Nephron (organoid): ENCODE data around the gene A2ML1.

Experiments
- H3K27ac Mint-ChIP-seq, 3 experiments: 2 replicates each; pipeline ENCODE4 v1.8.0; 2020; ENCODE audit warnings: mixed read lengths in 3 of 3, mild to moderate bottlenecking in 2 of 3, moderate library complexity in 1 of 3
- H3K27me3 Mint-ChIP-seq: 2 replicates; pipeline ENCODE4 v1.8.0; 2021; ENCODE audit warnings: low read depth, mild to moderate bottlenecking, moderate library complexity, mixed read lengths
- H3K36me3 Mint-ChIP-seq: 2 replicates; pipeline ENCODE4 v1.8.0; 2020; ENCODE audit warnings: low read depth, mixed read lengths
- H3K4me1 Mint-ChIP-seq: 2 replicates; pipeline ENCODE4 v1.8.0; 2020; ENCODE audit warnings: mixed read lengths
- H3K4me3 Mint-ChIP-seq, 3 experiments: 2 replicates each; pipeline ENCODE4 v1.8.0; 2020; ENCODE audit warnings: mild to moderate bottlenecking in 3 of 3, mixed read lengths in 3 of 3, moderate library complexity in 2 of 3
- H3K9me3 Mint-ChIP-seq: 2 replicates; pipeline ENCODE4 v1.8.0; 2020; ENCODE audit warnings: mixed read lengths
- TF ChIP-seq, protein P1 (sequence below), 3 experiments: fragments of 200-600 bp; sonication (generic); IDR thresholded peaks; one replicate each; pipeline ENCODE4 v1.5.0; 2021; ENCODE audit warnings: antibody characterized with exemption in 3 of 3; ENCODE audit not compliant: unreplicated experiment in 3 of 3

Gene A2ML1

DNA sequence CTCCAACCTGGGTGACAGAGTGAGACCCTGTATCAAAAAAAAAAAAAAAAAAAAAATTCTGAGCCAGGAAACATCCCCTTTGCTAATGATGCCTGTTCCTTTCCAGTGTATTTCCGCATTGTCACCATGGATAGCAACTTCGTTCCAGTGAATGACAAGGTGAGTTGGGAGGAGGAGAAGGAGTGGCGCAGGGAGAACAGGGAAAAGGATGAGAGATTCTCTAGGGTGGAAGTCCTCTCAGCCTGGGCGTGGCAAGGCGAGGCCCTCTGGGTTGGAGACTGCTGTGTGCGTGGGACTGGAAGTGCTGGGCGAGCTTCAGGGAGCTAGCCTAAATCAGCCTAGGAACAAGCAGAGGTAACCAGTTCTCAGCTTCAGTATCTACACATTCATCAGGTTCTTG lies 7.2 kb downstream of the A2ML1 start:
- H3K27me3 Mint-ChIP-seq, result peaks cover 3% of the 10 kb centered on the region
- H3K36me3 Mint-ChIP-seq, result no peaks in the 10 kb centered on the region
- H3K9me3 Mint-ChIP-seq, result peaks cover 11% of the 10 kb centered on the region
- TF ChIP-seq, protein P1, sequence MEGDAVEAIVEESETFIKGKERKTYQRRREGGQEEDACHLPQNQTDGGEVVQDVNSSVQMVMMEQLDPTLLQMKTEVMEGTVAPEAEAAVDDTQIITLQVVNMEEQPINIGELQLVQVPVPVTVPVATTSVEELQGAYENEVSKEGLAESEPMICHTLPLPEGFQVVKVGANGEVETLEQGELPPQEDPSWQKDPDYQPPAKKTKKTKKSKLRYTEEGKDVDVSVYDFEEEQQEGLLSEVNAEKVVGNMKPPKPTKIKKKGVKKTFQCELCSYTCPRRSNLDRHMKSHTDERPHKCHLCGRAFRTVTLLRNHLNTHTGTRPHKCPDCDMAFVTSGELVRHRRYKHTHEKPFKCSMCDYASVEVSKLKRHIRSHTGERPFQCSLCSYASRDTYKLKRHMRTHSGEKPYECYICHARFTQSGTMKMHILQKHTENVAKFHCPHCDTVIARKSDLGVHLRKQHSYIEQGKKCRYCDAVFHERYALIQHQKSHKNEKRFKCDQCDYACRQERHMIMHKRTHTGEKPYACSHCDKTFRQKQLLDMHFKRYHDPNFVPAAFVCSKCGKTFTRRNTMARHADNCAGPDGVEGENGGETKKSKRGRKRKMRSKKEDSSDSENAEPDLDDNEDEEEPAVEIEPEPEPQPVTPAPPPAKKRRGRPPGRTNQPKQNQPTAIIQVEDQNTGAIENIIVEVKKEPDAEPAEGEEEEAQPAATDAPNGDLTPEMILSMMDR (IDR thresholded peaks at IDR 0.05; ENCODE audit: unreplicated experiment in 3 of 3), result no peak
- no peak overlapping the region for H3K27ac Mint-ChIP-seq
- no peaks in the 10 kb centered on the region for H3K4me1 Mint-ChIP-seq
- no peak overlapping the region for H3K4me3 Mint-ChIP-seq

- Mint-ChIP-seq H3K27me3 (peaks cover 7% of the 10 kb centered on the region), H3K36me3 (no peaks in the 10 kb centered on the region), H3K27ac (peak overlapping the region in 1 of 3 experiments; percentile 14), H3K4me1 (no peaks in the 10 kb centered on the region), H3K9me3 (peaks cover 7% of the 10 kb centered on the region), H3K4me3 (no peak overlapping the region)
- TF ChIP-seq, protein P1 (IDR thresholded peaks at IDR 0.05; ENCODE audit: unreplicated experiment in 3 of 3), result no peak
Observed at GRCh38 chr12:8831116-8831515, 8.7 kb downstream of the A2ML1 start.

GRCh38 chr12:8832500-8832899 lies 10.1 kb downstream of the A2ML1 start:
- H3K27ac Mint-ChIP-seq, result no peak overlapping the region
- peaks cover under 1% of the 10 kb centered on the region for H3K9me3 Mint-ChIP-seq
- peaks cover 12% of the 10 kb centered on the region for H3K27me3 Mint-ChIP-seq
- TF ChIP-seq, protein P1 (IDR thresholded peaks at IDR 0.05; ENCODE audit: unreplicated experiment in 3 of 3), result no peak
- no peak overlapping the region for H3K4me3 Mint-ChIP-seq
- no peaks in the 10 kb centered on the region for H3K4me1 Mint-ChIP-seq
- H3K36me3 Mint-ChIP-seq, result no peaks in the 10 kb centered on the region

GRCh38 chr12:8834230-8834629 lies 11.8 kb downstream of the A2ML1 start:
- Mint-ChIP-seq H3K27me3 (peaks cover 12% of the 10 kb centered on the region), H3K27ac (no peak overlapping the region), H3K4me1 (no peaks in the 10 kb centered on the region), H3K36me3 (no peaks in the 10 kb centered on the region), H3K9me3 (no peaks in the 10 kb centered on the region), H3K4me3 (no peak overlapping the region)
- TF ChIP-seq, protein P1 (IDR thresholded peaks at IDR 0.05; ENCODE audit: unreplicated experiment in 3 of 3), result no peak

DNA sequence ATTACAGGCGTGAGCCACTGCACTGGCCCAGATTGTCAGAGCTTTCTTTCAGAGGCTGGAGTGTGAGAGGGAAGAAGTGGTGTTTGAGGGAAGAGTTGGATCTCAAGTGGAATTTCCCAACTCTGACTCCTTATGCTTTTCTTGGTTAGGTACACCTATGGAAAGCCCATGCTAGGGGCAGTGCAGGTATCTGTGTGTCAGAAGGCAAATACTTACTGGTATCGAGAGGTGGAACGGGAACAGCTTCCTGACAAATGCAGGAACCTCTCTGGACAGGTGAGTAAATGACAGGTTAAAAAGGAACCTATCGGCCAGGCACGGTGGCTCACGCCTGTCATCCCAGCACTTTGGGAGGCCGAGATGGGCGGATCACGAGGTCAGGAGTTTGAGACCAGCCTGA lies 14.9 kb downstream of the A2ML1 start:
- H3K27me3 Mint-ChIP-seq, result peaks cover 12% of the 10 kb centered on the region
- H3K9me3 Mint-ChIP-seq, result no peaks in the 10 kb centered on the region
- no peak overlapping the region for H3K4me3 Mint-ChIP-seq
- TF ChIP-seq, protein P1 (IDR thresholded peaks at IDR 0.05; ENCODE audit: unreplicated experiment in 3 of 3), result no peak
- no peaks in the 10 kb centered on the region for H3K36me3 Mint-ChIP-seq
- no peak overlapping the region for H3K27ac Mint-ChIP-seq
- no peaks in the 10 kb centered on the region for H3K4me1 Mint-ChIP-seq

DNA sequence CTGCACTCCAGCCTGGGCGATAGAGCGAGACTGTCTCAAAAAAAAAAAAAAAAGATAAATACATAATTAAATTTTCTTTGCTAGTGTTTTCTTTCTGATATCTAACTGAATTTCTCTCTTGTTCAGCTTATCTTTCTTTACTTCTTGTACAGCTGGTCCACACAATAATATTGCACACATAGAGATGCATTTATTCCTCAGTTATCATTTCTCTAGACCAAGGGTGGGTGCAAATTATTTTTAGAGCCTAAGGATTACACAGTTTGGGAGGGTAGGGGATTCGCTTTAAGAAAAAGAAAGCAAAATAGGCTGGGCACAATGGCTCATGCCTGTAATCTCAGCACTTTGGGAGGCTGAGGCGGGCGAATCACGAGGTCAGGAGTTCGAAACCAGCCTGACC lies 17.9 kb downstream of the A2ML1 start:
- peaks cover 8% of the 10 kb centered on the region for H3K27me3 Mint-ChIP-seq
- TF ChIP-seq, protein P1 (IDR thresholded peaks at IDR 0.05; ENCODE audit: unreplicated experiment in 3 of 3), result no peak
- H3K4me3 Mint-ChIP-seq, result no peak overlapping the region
- H3K36me3 Mint-ChIP-seq, result no peaks in the 10 kb centered on the region
- no peak overlapping the region for H3K27ac Mint-ChIP-seq
- no peaks in the 10 kb centered on the region for H3K9me3 Mint-ChIP-seq
- H3K4me1 Mint-ChIP-seq, result peaks cover 8% of the 10 kb centered on the region
